AG08395 (cell line): ENCODE data around the gene CENPL.
"Not testable (repeated sequence)": the region's sequence is repeated elsewhere in the genome, so short reads cannot be mapped to it uniquely, and the experiment has no call there.

Experiments
- DNase-seq: peaks from one replicate; pipeline ENCODE4 v3.0.0; 2012; ENCODE audit warnings: mixed read lengths, low spot score

Gene CENPL, protein sequence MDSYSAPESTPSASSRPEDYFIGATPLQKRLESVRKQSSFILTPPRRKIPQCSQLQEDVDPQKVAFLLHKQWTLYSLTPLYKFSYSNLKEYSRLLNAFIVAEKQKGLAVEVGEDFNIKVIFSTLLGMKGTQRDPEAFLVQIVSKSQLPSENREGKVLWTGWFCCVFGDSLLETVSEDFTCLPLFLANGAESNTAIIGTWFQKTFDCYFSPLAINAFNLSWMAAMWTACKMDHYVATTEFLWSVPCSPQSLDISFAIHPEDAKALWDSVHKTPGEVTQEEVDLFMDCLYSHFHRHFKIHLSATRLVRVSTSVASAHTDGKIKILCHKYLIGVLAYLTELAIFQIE

DNA sequence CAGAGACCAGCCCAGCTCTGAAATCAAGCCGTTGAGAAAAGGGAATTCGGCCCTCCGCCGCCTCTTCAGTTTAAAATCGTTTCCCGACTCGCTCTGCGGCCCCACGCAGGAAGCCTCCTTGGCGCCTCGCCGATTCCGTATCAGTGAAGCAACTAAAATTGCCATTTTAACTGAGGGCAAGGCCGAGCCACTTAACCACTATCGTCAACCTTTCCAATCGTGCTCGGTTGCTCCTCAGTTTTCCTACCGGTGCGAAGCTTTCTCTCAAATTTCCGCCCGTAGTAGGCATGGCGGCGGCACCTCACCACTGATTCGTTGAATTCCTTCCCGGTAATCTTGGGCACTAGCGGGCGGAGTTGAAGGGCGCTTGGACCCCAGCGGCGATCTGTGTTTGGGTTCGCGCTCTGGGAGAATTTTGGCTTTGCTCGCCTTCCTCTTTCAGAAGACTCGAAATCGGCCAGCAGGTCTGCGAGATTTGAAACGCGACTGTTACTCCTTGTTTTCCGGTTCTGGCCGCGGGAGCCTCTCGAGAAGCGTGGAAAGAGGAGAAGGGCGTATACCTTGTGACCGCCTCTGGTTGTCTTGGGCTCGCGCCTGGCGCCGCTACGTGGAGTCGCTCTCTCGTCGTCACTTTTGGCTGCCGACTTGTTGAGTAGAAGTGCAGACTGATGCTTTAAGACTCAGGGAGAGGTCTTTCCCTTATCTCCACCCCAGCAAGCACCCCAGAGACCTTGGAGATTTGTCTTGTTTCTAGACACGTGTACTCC, at the start of gene CENPL, which contains the start of gene DARS2:
Gene CENPL (minus strand): TSS at position 569 of the 767 bp plus-strand sequence. CDS start 13,584 bp downstream, outside the sequence.
Gene DARS2 (plus strand): TSS at position 359 of the 767 bp plus-strand sequence. CDS start 557 bp downstream, outside the sequence.
- peak; percentile 95 for DNase-seq

DNA sequence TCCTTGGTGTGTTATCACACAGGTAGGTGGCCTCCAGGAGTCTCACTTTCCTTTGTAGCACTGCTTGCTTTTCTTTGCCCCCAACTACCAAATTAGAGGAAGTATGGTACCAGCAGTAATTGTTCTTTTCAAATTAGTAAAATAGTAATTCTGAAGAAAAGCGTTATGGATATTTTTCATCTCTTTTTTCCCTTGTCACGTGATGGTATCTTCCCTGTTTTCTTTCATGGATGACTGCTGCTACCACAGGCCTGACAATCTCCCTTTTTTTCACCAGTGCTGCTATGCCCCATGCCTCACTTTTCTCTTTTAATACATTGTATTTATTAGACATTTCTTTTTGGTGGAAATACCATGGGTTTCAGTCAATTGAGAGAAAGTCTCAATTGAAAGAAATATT, 46.8 kb upstream of the CENPL start:
- no peak for DNase-seq

DNA sequence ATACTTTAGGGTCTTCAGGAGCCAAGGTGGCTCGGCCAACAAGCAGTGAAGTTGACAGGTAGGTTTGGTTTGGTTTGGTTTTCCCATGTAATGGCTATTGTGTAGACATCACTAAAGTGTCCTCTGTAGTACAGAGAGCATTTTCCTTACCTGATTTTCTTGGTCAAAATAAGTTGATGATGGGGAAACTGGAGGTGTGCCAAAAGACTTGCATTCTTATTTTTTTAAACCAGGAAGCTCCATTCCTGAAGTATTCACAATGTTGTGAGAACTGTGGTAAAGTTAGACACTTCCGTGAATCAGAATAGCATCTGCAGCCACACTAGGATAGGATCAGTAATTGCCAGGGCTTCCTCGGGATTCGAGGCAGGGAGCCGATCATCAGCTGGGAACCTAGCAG, 46.4 kb upstream of the CENPL start:
- DNase-seq: no peak

DNA sequence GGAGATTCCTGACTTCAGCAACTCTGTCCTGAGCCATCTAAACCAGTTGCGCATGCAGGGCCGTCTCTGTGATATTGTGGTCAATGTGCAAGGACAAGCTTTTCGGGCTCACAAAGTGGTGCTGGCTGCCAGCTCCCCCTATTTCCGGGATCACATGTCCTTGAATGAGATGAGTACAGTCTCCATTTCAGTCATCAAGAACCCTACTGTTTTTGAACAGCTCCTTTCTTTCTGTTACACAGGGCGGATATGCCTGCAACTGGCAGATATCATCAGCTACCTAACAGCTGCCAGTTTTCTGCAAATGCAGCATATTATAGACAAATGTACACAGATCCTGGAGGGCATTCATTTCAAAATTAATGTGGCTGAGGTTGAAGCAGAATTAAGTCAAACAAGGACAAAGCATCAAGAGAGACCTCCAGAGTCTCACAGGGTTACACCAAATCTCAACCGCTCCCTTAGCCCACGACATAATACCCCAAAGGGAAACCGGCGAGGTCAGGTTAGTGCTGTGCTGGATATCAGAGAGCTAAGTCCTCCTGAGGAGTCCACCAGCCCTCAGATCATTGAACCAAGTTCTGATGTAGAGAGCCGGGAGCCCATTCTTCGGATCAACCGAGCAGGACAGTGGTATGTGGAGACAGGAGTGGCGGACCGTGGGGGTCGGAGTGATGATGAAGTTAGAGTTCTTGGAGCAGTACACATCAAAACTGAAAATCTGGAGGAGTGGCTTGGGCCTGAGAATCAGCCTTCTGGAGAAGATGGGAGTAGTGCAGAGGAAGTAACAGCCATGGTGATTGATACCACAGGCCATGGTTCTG, 45.8 kb upstream of the CENPL start:
- DNase-seq: no peak

DNA sequence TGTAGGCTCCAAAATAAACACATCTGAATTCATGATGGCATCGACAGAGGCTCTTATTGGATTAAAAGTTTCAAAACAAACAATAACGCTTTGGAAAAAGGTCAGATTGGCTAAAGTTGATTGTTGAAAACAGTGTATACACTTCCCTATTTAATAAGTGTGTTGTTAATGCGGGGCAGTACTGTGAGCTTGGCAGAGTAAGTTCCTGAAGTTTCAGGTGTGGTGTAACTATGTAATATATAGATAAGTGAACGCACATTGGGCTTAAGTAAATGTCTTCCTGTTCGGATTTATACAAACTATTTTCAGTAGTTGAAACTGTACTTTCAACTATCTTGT, 44.3 kb upstream of the CENPL start:
- no peak for DNase-seq

DNA sequence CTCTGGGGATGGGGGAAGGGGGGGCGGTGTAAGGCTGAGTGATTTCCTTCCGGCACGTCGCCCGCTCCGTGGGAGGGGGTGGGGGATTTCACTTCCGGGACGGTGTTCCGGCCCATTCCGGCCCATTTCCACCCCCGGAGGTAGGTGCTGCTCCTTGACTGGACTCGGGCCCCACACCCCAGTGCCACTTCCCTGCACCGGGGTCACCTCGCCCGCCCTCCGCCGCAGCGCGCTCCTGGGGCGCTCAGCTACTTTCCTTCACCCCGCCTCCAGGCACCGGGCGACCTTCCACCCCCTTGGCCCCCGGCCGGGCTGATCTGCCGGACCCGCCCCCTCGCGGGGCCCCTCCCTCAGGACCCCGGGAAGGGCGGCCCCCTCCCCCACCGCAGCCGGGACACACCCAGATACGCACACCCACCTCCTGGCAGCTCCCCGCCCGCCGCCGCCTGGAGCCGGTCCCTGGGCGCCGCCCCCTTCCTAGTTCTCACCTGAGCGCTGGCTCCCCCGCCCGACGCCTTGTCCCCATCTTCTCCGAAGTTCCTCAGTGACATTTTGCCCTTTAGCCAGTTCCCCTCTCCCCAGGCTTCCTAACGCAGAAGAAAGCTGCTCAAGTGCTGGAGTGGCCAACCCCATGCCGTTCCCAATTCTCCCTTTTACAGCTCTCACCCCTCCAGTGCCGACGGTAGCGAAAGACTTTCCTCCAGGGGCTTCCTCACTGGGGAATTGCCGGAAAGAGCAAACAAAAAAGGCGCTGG, 43.8 kb upstream of the CENPL start, which contains the start of gene ZBTB37:
Gene ZBTB37 (plus strand): TSS at position 115 of the 755 bp plus-strand sequence. CDS start 1,846 bp downstream, outside the sequence.
- no peak for DNase-seq

DNA sequence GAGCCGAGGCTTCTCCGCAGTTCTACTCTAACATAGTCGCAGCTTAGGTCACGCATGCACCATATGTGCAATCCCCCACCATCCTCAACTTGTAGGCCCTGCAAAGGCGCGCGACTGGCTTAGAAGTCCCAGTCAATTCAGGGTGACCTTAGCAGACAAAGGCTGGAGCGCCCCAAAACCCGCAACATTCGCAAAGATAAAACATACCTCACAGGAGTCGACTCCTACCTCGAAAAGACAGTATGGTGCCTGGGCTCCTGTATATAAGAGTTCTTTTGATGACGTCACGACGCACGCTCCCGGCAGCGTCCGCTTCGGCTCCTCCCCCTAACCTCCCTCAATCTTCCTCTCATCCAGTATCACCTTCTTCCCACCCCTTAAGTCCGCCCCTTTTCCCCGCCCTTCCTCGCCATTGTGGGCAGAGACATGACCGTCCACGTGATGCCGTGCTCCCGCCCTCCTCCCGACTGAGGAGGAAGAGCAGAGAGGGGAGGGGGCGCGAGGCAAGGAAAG, 43.1 kb upstream of the CENPL start, which contains the start of gene GAS5:
Gene GAS5 (minus strand): TSS at position 237 of the 513 bp plus-strand sequence.
- DNase-seq: peak; percentile 98

DNA sequence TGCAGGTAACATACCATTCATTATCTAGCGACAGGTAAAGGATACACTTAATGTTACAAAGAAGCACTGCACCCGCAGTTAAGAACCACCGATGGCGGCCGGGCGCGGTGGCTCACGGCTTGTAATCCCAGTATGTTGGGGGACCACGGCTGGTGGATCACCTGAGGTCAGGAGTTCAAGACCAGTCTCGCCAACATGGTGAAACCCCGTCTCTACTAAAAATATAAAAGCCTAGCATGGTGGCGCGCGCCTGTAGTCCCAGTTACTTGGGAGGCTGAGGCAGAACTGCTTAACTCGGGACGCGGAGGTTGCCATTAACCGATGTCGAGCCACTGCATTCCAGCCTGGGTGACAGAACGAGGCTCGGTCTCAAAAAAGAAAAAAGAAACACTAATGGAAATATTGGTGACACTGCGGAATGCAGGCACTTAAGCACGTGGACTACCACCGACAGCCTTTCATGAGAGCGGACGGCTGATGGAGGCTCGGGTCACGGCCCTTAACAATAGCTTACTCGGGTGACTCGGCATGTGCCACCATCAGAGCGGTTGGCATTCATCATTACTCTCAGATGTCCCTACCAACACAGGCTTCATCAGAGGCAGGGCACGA, 42.6 kb upstream of the CENPL start:
- no peak for DNase-seq

DNA sequence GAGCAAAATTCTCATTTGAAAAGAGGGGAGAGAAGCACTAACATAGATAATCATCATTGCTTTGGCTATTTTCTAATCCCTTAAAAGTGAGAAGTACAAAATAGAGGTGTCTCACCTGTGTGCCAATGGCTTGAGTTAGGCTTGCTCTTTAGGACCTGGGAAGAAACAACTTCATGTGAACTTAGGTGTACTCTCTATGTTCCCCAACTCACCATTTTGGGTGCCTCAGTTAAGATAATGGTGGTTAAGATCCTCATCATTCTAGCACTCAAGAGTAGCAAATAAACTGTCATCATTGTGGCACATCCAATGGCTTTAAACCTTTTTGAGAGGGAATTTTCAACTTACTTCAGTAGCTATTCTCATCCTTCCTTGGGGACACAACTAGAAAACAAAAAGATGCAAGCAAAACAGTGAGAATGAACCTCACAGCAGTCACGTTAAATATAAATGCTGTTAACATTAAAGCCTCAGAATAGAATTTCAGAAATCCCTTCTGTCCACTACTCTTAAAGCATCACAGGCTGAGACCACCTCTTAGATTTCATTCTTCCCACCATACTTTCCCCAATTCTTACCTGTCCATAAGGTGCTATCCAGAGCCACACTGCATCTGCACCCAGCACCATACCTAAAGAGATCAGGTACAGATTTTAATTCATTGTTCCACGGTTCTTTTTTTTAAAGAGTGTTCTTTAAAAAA, 41.9 kb upstream of the CENPL start:
- no peak for DNase-seq

DNA sequence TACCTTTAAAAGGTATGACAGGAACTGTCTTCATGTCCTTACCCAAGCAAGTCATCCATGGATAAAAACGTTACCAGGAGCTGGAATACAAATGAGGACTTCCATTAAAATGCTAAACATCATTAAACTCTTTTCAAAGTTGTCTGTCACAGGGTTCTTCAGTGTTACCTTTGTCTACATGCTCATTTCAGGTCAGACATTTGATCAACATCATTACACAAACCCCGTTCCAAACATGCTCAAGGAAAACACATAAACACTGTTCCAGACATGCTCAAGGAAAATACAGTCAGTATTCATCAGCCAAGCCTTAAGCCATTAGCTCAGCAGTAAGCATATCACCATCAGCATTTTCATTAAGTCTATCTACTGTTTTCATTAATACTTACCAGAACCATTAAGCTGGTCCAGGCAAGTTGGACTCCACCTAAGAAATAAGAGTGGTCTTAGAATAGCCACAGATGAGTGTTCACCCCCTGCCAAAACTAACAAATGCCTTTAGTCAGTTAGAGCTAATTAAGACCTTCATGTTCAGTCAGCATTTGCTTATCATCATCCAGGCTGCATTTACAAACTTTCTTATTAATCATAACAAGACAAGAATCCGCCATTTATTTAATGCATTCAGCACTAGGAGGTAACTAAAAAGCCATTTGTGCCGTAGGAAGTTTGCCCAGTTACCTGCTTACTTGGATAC, 40.9 kb upstream of the CENPL start:
- no peak for DNase-seq

DNA sequence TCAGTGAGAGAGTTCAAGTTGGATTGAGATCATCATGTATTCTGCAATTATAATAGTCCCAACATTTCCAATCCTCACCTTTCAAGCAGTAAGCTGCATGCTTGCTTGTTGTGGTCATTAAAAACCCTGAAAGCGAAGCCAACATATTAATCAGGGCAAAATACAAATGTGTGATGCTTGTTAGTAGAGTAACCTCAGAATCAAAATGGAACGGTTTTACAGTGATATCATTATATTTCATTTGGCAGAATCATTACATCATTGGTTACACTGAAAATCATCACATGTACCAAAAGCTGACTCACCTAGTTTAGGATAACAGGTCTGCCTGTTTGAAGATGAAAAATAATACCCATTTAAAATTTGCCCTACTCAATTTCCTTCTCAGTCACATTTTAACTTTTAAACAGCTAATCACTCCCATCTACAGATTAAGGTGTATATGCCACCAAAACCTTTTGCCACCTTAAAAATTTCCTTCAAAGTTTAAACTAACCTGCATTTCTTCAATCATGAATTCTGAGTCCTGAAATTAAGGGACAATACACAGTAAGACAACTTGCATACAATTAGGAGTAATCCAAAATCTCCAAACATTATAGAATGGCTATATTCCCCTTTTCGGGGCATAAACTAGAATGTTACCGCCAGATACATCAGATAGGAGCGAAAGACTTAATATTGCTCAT, 39.6 kb upstream of the CENPL start:
- no peak for DNase-seq

DNA sequence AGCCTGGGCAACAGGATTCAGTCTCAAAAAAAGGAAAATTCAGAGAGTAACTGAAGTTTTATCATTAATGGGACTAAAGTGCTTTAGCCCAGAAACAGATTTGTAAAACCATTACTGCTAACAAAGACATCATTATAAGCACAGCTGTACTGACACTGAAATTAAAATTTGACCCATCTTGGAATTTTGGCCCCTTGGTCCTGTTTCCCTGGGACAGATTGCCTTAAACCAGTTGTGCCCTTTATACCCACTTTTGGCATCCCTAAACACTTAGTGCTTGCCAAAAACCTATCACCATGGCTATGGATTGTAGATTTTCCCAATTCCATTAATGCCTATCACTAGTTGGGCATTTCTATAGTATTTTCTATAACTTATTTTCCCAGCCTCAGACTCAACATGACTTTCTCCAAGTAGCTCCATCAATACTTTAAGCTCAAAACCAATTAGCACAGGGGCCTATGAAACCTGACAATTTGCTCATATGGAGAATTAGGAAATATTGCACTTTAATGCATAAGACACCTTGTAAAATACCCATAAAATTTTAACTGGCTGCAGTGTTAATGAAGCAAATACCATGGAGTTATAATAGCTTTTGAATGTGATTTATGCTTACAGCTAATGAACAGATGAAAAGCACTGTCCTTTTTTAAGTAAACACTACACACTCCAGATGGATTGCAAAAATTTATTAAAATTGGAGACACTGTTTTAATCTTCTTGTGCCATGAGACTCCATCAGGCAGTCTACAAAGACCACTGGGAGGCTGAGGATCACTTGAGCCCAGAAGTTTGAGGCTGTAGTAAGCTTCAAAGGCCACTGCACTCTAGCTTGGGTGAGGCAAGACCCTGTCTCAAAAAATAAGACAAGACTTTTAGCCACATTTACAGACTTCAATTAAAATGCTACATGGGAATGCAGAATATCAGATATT, 38.8 kb upstream of the CENPL start:
- no peak for DNase-seq

DNA sequence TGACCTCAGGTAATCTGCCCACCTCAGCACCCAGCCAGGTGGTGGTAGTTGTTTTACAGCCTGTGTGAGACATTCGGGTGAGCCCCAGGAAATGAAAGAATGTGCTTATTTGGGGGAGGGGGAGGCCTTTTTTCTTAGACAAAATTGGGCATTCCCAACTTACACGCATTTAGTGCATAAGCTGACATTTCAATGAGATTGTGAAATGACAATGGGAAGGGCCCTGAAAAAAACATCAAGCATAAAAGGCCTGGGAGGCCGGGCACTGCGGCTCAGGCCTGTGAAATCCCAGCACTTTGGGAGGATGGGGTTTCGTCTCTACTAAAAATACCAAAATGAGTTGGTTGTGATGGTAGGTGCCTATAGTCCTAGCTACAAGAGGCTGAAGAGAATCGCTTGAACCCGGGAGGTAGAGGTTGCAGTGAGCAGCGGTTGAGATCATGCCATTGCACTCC, 38.1 kb upstream of the CENPL start:
- DNase-seq: no peak

DNA sequence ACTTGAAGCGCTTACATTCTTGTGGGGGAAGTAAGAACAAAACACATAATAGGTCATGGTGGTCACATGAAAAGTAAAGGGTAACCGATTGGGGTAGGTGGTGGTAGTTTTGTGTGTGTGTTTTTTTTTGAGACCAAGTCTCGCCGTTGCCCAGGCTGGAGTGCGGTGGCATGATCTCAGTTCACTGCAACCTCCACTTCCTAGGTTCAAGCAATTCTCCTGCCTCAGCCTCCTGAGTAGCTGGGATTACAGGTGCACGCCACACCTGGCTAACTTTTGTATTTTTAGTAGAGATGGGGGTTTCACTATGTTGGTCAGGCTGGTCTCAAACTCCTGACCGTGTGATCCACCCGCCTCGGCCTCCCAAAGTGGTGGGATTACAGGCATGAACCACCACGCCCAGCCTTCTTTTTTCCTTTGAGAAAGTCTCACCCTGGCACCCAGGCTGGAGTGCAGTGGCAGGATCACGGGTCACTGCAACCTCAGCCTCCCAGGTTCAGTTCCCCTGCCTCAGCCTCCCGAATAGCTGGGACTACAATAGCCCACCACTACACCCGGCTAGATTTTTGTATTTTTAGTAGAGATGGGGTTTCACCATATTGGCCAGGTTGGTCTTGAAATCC, 37.6 kb upstream of the CENPL start:
- not testable (repeated sequence) for DNase-seq

DNA sequence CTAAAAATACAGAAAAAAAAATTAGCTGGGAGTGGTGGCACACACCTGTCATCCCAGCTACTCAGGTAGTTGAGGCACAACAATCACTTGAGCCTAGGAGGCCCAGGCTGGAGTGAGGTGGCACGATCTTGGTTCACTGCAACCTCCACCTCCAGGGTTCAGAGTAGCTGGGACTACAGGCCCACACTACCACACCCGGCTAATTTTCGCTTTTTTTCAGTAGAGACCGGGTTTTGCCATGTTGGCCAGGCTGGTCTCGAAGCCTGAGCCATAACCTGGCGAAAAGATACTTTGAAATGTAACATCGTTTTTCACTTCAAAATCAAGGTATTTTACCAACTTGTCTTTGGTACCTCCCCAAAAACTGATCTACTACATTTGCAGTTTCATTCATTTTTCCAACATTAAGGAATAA, 37.1 kb upstream of the CENPL start:
- DNase-seq: no peak

DNA sequence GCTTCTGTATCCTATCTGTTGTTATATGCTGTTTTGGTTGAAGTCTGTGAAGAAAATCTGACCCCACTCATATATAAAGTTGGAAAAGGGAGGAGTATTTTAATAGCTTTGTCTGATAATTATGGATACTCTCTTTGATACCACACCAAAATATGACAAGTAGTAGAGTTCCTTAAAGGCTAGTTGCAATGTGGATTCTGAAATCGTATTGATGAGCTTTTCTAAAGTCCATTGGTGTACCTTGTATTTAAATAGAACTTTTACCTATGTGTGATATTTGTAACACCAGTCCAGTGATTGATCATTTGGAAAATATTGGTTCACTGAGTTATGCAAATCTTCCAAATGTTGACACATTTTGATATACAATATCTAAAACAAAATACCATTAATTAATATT, 35.4 kb upstream of the CENPL start:
- DNase-seq: no peak

DNA sequence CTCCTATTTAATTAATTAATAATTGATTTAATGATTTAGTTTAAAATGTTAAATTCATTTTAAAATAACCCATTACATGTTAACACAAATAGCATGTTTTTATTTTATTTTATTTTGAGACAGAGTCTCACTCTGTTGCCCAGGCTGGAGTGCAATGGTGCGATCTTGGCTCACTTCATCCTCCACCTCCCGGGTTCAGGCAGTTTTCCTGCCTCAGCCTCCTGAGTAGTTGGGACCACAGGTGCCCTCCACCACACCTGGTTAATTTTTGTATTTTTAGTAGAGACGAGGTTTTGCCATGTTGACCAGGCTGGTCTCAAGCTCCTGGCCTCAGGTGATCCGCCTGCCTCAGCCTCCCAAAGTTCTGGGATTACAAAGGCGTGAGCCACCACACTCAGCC, 34.9 kb upstream of the CENPL start:
- not testable (repeated sequence) for DNase-seq
